WTC11 (cell line): ENCODE data around the gene IGF2BP3. TPM values are rescaled to one million over a fixed set of nuclear protein-coding genes. Genes with fewer than 3 reads are reported as not detected.

Source experiments
- ATAC-seq: fragments of 200-7000 bp; cut with Tn5 transposase; 2 replicates; pipeline ENCODE4 v1.10.0; 2021; ENCODE audit warnings: mild to moderate bottlenecking, moderate library complexity
- CTCF ChIA-PET: fragments of 300-600 bp; sonication (Branson Sonifier 250); formaldehyde crosslinking; loops from one replicate; lab custom pipeline; 2021; ENCODE audit warnings: antibody characterized with exemption; lab: Charles Lee
- POLR2A ChIA-PET: fragments of 350-600 bp; sonication (Branson Sonifier 250); formaldehyde crosslinking; loops from one replicate; lab custom pipeline; 2021; ENCODE audit warnings: antibody characterized with exemption; lab: Charles Lee
- DNase-seq: peaks from one replicate; pipeline ENCODE4 v3.0.0; 2021; ENCODE audit warnings: low spot score
- H3K27ac Mint-ChIP-seq: 2 replicates; pipeline ENCODE4 v1.8.0; 2021; ENCODE audit warnings: mixed read lengths
- H3K27me3 Mint-ChIP-seq: 2 replicates; pipeline ENCODE4 v1.8.0; 2021; ENCODE audit warnings: low read depth, mild to moderate bottlenecking, moderate library complexity, mixed read lengths
- H3K36me3 Mint-ChIP-seq: 2 replicates; pipeline ENCODE4 v1.8.0; 2021; ENCODE audit warnings: mixed read lengths
- H3K4me1 Mint-ChIP-seq: 2 replicates; pipeline ENCODE4 v1.8.0; 2022; ENCODE audit warnings: mixed read lengths
- H3K4me3 Mint-ChIP-seq: 2 replicates; pipeline ENCODE4 v1.8.0; 2021; ENCODE audit warnings: mild to moderate bottlenecking, moderate library complexity, mixed read lengths
- H3K9me3 Mint-ChIP-seq: 2 replicates; pipeline ENCODE4 v1.8.0; 2021; ENCODE audit warnings: mixed read lengths
- ATF1 ChIP-seq: sonication (generic); formaldehyde crosslinking; IDR thresholded peaks from 2 replicates; pipeline ENCODE4 v1.8.1; 2023; ENCODE audit warnings: mild to moderate bottlenecking, moderate library complexity, missing genetic modification reagents
- CREM ChIP-seq: sonication (generic); formaldehyde crosslinking; IDR thresholded peaks from 2 replicates; pipeline ENCODE4 v1.8.1; 2022; ENCODE audit warnings: mild to moderate bottlenecking, missing genetic modification reagents, moderate library complexity
- FOXJ3 ChIP-seq: sonication (generic); formaldehyde crosslinking; IDR thresholded peaks from 2 replicates; pipeline ENCODE4 v1.9.0; 2021; ENCODE audit warnings: missing genetic modification reagents, mild to moderate bottlenecking, borderline replicate concordance
- FOXK1 ChIP-seq: sonication (generic); formaldehyde crosslinking; IDR thresholded peaks from 2 replicates; pipeline ENCODE4 v1.8.0; 2022; ENCODE audit warnings: mild to moderate bottlenecking, moderate library complexity, missing genetic modification reagents
- GABPB1 ChIP-seq: sonication (generic); formaldehyde crosslinking; IDR thresholded peaks from 2 replicates; pipeline ENCODE4 v1.8.1; 2023; ENCODE audit warnings: mild to moderate bottlenecking, missing genetic modification reagents
- GRHL2 ChIP-seq: fragments of 250-450 bp; sonication (Bioruptor Pico); IDR thresholded peaks from 2 replicates; pipeline ENCODE4 v1.8.0; 2022; ENCODE audit warnings: mild to moderate bottlenecking, moderate library complexity; ENCODE audit not compliant: insufficient replicate concordance, severe bottlenecking
- JAZF1 ChIP-seq: fragments of 250-450 bp; sonication (Bioruptor Pico); IDR thresholded peaks from 2 replicates; pipeline ENCODE4 v1.9.0; 2021; ENCODE audit warnings: moderate library complexity, mild to moderate bottlenecking, inconsistent platforms
- JUN ChIP-seq: sonication (generic); formaldehyde crosslinking; IDR thresholded peaks from 2 replicates; pipeline ENCODE4 v1.8.0; 2023; ENCODE audit warnings: mild to moderate bottlenecking, missing genetic modification reagents
- MXD4 ChIP-seq: fragments of 250-450 bp; sonication (Bioruptor Pico); IDR thresholded peaks from 2 replicates; pipeline ENCODE4 v1.8.0; 2021; ENCODE audit warnings: mild to moderate bottlenecking, moderate library complexity, borderline replicate concordance
- NFATC4 ChIP-seq: fragments of 250-450 bp; sonication (Bioruptor Pico); IDR thresholded peaks from 2 replicates; pipeline ENCODE4 v1.9.0; 2021; ENCODE audit warnings: mild to moderate bottlenecking
- NR1H2 ChIP-seq: sonication (generic); formaldehyde crosslinking; IDR thresholded peaks from 2 replicates; pipeline ENCODE4 v1.9.0; 2021; ENCODE audit warnings: mild to moderate bottlenecking, moderate library complexity, missing genetic modification reagents
- PRRX2 ChIP-seq: fragments of 250-450 bp; sonication (Bioruptor Pico); IDR thresholded peaks from 2 replicates; pipeline ENCODE4 v1.8.0; 2021; ENCODE audit warnings: mild to moderate bottlenecking
- RELA ChIP-seq: sonication (generic); formaldehyde crosslinking; IDR thresholded peaks from 2 replicates; pipeline ENCODE4 v1.8.1; 2022; ENCODE audit warnings: missing genetic modification reagents, mild to moderate bottlenecking, borderline replicate concordance
- SP1 ChIP-seq: sonication (generic); formaldehyde crosslinking; conservative IDR thresholded peaks from 2 replicates; pipeline ENCODE4 v1.8.1; 2022; ENCODE audit warnings: missing genetic modification reagents
- TEAD1 ChIP-seq: sonication (generic); formaldehyde crosslinking; IDR thresholded peaks from 2 replicates; pipeline ENCODE4 v1.8.0; 2022; ENCODE audit warnings: mild to moderate bottlenecking, missing genetic modification reagents
- TP53 ChIP-seq: sonication (generic); formaldehyde crosslinking; IDR thresholded peaks from 2 replicates; pipeline ENCODE4 v1.8.1; 2023; ENCODE audit warnings: mild to moderate bottlenecking, missing genetic modification reagents
- ZNF263 ChIP-seq: sonication (generic); formaldehyde crosslinking; IDR thresholded peaks from 2 replicates; pipeline ENCODE4 v1.8.1; 2022; ENCODE audit warnings: low read depth, mild to moderate bottlenecking, moderate library complexity, missing genetic modification reagents
- ZNF317 ChIP-seq: sonication (generic); formaldehyde crosslinking; IDR thresholded peaks from 2 replicates; pipeline ENCODE4 v1.8.1; 2023; ENCODE audit warnings: low read depth, mild to moderate bottlenecking, moderate library complexity, missing genetic modification reagents, borderline replicate concordance
- ZNF671 ChIP-seq: fragments of 250-450 bp; sonication (Bioruptor Pico); IDR thresholded peaks from 2 replicates; pipeline ENCODE4 v1.8.0; 2021; ENCODE audit warnings: mild to moderate bottlenecking
- total RNA-seq: library from RNA; stranded (reverse); gene quantifications from 3 replicates; pipeline ENCODE4 v1.2.3, GENCODE V29; 2021
- TF ChIP-seq, protein P1 (sequence below): fragments of 200-600 bp; IDR thresholded peaks from 2 replicates; pipeline ENCODE4 v1.8.0; 2022; ENCODE audit warnings: antibody characterized with exemption
- TF ChIP-seq, protein P2 (sequence below): fragments of 250-450 bp; sonication (Bioruptor Pico); IDR thresholded peaks from 2 replicates; pipeline ENCODE4 v1.9.0; 2021; ENCODE audit warnings: mild to moderate bottlenecking, borderline replicate concordance
- TF ChIP-seq, protein P3 (sequence below): fragments of 250-450 bp; sonication (Bioruptor Pico); IDR thresholded peaks from 2 replicates; pipeline ENCODE4 v1.9.0; 2021; ENCODE audit warnings: mild to moderate bottlenecking
- TF ChIP-seq, protein P4 (sequence below): sonication (generic); formaldehyde crosslinking; IDR thresholded peaks from 2 replicates; pipeline ENCODE4 v1.8.1; 2023; ENCODE audit warnings: mild to moderate bottlenecking, missing genetic modification reagents, moderate library complexity
- TF ChIP-seq, protein P5 (sequence below): sonication (generic); formaldehyde crosslinking; IDR thresholded peaks from 2 replicates; pipeline ENCODE4 v1.8.1; 2022; ENCODE audit warnings: low read depth, mild to moderate bottlenecking, moderate library complexity, missing genetic modification reagents, borderline replicate concordance
- TF ChIP-seq, protein P6 (sequence below): sonication (generic); formaldehyde crosslinking; IDR thresholded peaks from 2 replicates; pipeline ENCODE4 v1.8.1; 2022; ENCODE audit warnings: missing genetic modification reagents, borderline replicate concordance

Gene IGF2BP3
- total RNA-seq, 1 experiment from 2014 or later = 129 TPM

DNA sequence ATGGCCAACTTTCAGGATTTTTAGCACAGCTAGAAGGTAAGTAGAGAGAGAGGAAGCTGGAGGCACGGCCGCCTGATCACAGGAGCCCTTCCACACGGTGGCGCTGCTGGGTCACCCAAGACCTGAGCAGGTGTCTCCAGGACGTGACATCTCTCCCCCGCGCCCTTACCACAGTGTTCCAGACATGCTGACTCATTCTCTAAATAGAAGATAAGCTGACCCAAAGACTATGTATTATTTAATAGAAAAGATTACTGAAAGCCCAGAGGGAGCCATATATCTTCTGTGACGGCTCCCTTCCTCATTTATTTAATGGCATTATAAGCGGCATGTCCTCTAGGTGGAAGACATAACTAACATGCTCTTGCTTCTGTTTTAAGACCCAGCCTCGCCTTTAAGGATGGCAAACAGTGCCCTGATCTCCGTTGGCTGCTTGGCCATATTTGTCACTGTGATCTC is 197.1 kb downstream of the IGF2BP3 start (continued):
- TF ChIP-seq, protein P1, sequence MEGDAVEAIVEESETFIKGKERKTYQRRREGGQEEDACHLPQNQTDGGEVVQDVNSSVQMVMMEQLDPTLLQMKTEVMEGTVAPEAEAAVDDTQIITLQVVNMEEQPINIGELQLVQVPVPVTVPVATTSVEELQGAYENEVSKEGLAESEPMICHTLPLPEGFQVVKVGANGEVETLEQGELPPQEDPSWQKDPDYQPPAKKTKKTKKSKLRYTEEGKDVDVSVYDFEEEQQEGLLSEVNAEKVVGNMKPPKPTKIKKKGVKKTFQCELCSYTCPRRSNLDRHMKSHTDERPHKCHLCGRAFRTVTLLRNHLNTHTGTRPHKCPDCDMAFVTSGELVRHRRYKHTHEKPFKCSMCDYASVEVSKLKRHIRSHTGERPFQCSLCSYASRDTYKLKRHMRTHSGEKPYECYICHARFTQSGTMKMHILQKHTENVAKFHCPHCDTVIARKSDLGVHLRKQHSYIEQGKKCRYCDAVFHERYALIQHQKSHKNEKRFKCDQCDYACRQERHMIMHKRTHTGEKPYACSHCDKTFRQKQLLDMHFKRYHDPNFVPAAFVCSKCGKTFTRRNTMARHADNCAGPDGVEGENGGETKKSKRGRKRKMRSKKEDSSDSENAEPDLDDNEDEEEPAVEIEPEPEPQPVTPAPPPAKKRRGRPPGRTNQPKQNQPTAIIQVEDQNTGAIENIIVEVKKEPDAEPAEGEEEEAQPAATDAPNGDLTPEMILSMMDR = peak; percentile 87
- TF ChIP-seq, protein P2, sequence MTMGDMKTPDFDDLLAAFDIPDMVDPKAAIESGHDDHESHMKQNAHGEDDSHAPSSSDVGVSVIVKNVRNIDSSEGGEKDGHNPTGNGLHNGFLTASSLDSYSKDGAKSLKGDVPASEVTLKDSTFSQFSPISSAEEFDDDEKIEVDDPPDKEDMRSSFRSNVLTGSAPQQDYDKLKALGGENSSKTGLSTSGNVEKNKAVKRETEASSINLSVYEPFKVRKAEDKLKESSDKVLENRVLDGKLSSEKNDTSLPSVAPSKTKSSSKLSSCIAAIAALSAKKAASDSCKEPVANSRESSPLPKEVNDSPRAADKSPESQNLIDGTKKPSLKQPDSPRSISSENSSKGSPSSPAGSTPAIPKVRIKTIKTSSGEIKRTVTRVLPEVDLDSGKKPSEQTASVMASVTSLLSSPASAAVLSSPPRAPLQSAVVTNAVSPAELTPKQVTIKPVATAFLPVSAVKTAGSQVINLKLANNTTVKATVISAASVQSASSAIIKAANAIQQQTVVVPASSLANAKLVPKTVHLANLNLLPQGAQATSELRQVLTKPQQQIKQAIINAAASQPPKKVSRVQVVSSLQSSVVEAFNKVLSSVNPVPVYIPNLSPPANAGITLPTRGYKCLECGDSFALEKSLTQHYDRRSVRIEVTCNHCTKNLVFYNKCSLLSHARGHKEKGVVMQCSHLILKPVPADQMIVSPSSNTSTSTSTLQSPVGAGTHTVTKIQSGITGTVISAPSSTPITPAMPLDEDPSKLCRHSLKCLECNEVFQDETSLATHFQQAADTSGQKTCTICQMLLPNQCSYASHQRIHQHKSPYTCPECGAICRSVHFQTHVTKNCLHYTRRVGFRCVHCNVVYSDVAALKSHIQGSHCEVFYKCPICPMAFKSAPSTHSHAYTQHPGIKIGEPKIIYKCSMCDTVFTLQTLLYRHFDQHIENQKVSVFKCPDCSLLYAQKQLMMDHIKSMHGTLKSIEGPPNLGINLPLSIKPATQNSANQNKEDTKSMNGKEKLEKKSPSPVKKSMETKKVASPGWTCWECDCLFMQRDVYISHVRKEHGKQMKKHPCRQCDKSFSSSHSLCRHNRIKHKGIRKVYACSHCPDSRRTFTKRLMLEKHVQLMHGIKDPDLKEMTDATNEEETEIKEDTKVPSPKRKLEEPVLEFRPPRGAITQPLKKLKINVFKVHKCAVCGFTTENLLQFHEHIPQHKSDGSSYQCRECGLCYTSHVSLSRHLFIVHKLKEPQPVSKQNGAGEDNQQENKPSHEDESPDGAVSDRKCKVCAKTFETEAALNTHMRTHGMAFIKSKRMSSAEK (CRISPR knock-in tag) = no peak
- peak; percentile 30; the same call in 1 of the 2 replicates for TF ChIP-seq GABPB1 (CRISPR knock-in tag)
- TF ChIP-seq CREM (CRISPR knock-in tag) = 0 out of 2 replicates have a peak, but pooled peaks have one; percentile 28
- no peak for TF ChIP-seq TEAD1 (CRISPR knock-in tag)
- TF ChIP-seq PRRX2 (CRISPR knock-in tag) = no peak
- no peak for TF ChIP-seq GRHL2 (CRISPR knock-in tag)
- TF ChIP-seq NFATC4 (CRISPR knock-in tag) = no peak
- no peak for TF ChIP-seq NR1H2
- no peak for TF ChIP-seq ZNF263 (CRISPR knock-in tag)
- TF ChIP-seq, protein P3, sequence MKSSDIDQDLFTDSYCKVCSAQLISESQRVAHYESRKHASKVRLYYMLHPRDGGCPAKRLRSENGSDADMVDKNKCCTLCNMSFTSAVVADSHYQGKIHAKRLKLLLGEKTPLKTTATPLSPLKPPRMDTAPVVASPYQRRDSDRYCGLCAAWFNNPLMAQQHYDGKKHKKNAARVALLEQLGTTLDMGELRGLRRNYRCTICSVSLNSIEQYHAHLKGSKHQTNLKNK (CRISPR knock-in tag) = no peak

DNA sequence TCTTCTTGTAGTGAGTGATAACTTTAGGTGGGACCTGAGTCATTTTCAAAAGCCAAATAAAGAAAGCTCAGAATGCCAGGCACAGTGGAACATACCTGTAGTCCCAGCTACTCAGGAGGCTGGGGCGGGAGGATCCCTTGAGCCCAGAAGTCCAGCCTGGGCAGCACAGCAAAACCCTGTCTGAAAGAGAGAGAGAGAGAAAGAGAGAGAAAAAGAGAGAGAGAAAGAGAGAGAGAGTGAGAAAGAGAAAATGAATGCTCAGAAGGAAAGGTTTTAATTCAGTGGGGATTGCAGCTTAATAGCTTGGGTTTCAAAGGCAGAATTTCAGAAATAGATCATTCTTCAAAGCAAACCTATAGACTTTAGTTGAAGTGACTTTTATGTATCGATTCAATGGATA is 198.0 kb downstream of the IGF2BP3 start:
- CTCF ChIA-PET = interaction anchor here (0.6 to 2.2 kb wide), 43 partner anchors 8 to 425 kb away, joined by 3 to 22 read pairs (median 5); partner anchors contain the start of genes GPNMB and MALSU1
- Mint-ChIP-seq H3K4me1 (peaks cover 4% of the 10 kb centered on the region), H3K27ac (no peak overlapping the region), H3K4me3 (no peak overlapping the region), H3K9me3 (peaks cover 6% of the 10 kb centered on the region; the same call in 1 of the 2 replicates), H3K36me3 (no peaks in the 10 kb centered on the region), H3K27me3 (no peaks in the 10 kb centered on the region)
- ATAC-seq (no peak), DNase-seq (no peak)
- no peak for TF ChIP-seq JAZF1 (CRISPR knock-in tag)
- TF ChIP-seq PRRX2 (CRISPR knock-in tag) = no peak
- no peak for TF ChIP-seq SP1 (CRISPR knock-in tag)
- no peak for TF ChIP-seq FOXK1
- no peak for TF ChIP-seq ZNF263 (CRISPR knock-in tag)
- no peak for TF ChIP-seq ATF1 (CRISPR knock-in tag)
- no peak for TF ChIP-seq ZNF317 (CRISPR knock-in tag)
- no peak for TF ChIP-seq TP53 (CRISPR knock-in tag)
- TF ChIP-seq JUN (CRISPR knock-in tag) = no peak
- no peak for TF ChIP-seq RELA (CRISPR knock-in tag)
- POLR2A ChIA-PET = no interaction called here

DNA sequence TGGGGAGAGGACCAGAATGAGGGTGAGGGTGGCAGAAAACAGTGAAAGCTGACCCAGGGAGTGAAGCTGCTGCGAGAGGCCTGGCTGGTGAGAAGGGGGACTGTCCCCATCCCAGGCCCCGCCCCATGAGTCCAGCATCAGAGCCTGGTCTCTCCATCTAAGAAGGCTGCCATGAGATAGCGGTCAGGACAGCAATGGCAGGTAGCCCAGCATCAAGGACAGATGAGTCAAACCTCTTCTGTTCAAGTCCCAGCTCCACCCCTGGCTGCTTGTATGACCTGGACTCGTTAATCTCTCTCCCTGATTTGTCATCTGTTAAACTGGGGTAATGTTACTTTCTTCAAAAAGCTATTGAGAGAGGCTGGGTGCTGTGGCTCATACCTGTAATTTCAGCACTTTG is 201.5 kb downstream of the IGF2BP3 start:
- Mint-ChIP-seq H3K4me1 (peaks cover 4% of the 10 kb centered on the region), H3K36me3 (no peaks in the 10 kb centered on the region), H3K27me3 (no peaks in the 10 kb centered on the region), H3K4me3 (no peak overlapping the region), H3K27ac (no peak overlapping the region), H3K9me3 (peaks cover 11% of the 10 kb centered on the region; the same call in 1 of the 2 replicates)
- ATAC-seq = no peak
- ChIA-PET CTCF (interaction anchor here (0.5 to 1.2 kb wide), 3 partner anchors 26 to 280 kb away, joined by 3 read pairs; no protein-coding TSS in a partner anchor), POLR2A (no interaction called here)
- no peak for DNase-seq
- TF ChIP-seq, protein P4, sequence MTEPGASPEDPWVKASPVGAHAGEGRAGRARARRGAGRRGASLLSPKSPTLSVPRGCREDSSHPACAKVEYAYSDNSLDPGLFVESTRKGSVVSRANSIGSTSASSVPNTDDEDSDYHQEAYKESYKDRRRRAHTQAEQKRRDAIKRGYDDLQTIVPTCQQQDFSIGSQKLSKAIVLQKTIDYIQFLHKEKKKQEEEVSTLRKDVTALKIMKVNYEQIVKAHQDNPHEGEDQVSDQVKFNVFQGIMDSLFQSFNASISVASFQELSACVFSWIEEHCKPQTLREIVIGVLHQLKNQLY = no peak
- TF ChIP-seq ZNF671 (CRISPR knock-in tag) (no peak), RELA (CRISPR knock-in tag) (no peak), NFATC4 (CRISPR knock-in tag) (no peak), MXD4 (CRISPR knock-in tag) (no peak), FOXJ3 (no peak)
- TF ChIP-seq, protein P5, sequence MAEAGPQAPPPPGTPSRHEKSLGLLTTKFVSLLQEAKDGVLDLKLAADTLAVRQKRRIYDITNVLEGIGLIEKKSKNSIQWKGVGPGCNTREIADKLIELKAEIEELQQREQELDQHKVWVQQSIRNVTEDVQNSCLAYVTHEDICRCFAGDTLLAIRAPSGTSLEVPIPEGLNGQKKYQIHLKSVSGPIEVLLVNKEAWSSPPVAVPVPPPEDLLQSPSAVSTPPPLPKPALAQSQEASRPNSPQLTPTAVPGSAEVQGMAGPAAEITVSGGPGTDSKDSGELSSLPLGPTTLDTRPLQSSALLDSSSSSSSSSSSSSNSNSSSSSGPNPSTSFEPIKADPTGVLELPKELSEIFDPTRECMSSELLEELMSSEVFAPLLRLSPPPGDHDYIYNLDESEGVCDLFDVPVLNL (CRISPR knock-in tag) = no peak
- TF ChIP-seq, protein P6, sequence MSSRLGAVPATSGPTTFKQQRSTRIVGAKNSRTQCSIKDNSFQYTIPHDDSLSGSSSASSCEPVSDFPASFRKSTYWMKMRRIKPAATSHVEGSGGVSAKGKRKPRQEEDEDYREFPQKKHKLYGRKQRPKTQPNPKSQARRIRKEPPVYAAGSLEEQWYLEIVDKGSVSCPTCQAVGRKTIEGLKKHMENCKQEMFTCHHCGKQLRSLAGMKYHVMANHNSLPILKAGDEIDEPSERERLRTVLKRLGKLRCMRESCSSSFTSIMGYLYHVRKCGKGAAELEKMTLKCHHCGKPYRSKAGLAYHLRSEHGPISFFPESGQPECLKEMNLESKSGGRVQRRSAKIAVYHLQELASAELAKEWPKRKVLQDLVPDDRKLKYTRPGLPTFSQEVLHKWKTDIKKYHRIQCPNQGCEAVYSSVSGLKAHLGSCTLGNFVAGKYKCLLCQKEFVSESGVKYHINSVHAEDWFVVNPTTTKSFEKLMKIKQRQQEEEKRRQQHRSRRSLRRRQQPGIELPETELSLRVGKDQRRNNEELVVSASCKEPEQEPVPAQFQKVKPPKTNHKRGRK (CRISPR knock-in tag) = no peak
